Prostate gland (tissue), 2 donors: ENCODE results near the gene POLH.

Experiments
- CTCF ChIP-seq, 4 experiments: fragments of 200-600 bp in 2 of 4; fragments of 450-650 bp in 2 of 4; sonication (generic) in 2 of 4; IDR thresholded peaks; 1 replicate in 3 of 4; 2 replicates in 1 of 4; pipeline ENCODE4 v1.5.1; 2016 to 2019; ENCODE audit warnings: antibody characterized with exemption in 4 of 4, mild to moderate bottlenecking in 2 of 4, moderate library complexity in 2 of 4
- POLR2A ChIP-seq: fragments of 450-650 bp; IDR thresholded peaks from one replicate; pipeline ENCODE4 v1.6.1; 2016; ENCODE audit warnings: antibody characterized with exemption, mild to moderate bottlenecking
- POLR2AphosphoS5 ChIP-seq: sonication (generic); formaldehyde crosslinking; IDR thresholded peaks from one replicate; pipeline ENCODE4 v1.6.1; 2017; ENCODE audit warnings: antibody characterized with exemption

DNA sequence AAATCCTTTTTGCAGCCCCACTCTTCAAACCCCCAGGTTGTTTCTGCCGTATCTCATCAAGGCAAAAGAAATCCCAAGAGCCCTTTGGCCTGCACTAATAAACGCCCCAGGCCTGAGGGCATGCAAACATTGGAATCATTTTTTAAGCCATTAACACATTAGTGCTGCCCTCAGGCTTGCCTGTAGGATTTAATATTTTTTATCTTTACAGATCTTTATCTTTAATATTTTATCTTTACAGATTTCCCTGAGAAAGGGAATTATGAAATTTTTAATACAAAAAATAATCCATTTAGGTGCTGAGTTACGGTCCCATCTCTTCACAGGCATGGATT is 38.4 kb downstream of the POLH start:
- TF ChIP-seq CTCF (IDR thresholded peaks at IDR 0.05): no peak
- TF ChIP-seq POLR2A: no peak
- TF ChIP-seq POLR2AphosphoS5: no peak
